Measurements from ENCODE around the gene ARHGEF10L.

DNA sequence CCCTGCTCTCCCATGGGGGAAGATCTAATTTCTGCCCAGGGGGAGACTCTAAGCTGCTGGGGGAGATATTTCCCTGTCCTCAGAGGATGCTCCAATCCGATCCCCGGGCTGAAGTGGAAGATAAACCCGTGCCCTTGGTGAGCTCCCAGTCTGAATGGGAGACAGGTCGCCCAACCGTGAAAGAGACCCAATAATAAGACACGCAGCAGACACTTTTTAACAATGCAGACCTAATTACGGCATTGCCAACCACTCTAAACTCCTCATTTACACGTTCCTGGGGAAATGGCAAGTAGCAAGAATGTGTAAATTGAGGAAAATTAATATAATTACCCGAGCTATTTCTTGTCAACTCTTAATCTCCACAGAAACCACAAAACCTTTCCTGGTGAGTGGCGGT lies 166.9 kb downstream of the ARHGEF10L start:
- TF ChIP-seq, protein P1, sequence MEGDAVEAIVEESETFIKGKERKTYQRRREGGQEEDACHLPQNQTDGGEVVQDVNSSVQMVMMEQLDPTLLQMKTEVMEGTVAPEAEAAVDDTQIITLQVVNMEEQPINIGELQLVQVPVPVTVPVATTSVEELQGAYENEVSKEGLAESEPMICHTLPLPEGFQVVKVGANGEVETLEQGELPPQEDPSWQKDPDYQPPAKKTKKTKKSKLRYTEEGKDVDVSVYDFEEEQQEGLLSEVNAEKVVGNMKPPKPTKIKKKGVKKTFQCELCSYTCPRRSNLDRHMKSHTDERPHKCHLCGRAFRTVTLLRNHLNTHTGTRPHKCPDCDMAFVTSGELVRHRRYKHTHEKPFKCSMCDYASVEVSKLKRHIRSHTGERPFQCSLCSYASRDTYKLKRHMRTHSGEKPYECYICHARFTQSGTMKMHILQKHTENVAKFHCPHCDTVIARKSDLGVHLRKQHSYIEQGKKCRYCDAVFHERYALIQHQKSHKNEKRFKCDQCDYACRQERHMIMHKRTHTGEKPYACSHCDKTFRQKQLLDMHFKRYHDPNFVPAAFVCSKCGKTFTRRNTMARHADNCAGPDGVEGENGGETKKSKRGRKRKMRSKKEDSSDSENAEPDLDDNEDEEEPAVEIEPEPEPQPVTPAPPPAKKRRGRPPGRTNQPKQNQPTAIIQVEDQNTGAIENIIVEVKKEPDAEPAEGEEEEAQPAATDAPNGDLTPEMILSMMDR (tag by site-specific recombination; IDR thresholded peaks at IDR 0.05): no peak
- TF ChIP-seq ZNF510 (tag by site-specific recombination; IDR thresholded peaks at IDR 0.05; ENCODE audit: insufficient replicate concordance): no peak
- no peak for TF ChIP-seq BCL11B (tag by site-specific recombination; IDR thresholded peaks at IDR 0.05; ENCODE audit: low read depth)
